GM12864 (cell line): ENCODE results near the gene TMEM256.

Source experiments
- DNase-seq: peaks from one replicate; pipeline ENCODE4 v3.0.0-alpha.2; 2011; ENCODE audit warnings: low read depth
- H3K4me3 ChIP-seq: 2 replicates; pipeline ENCODE4 v1.5.1; 2011; ENCODE audit warnings: mild to moderate bottlenecking, low read depth, low read length, control low read depth
- TF ChIP-seq, protein P1 (sequence below): IDR thresholded peaks from 2 replicates; pipeline ENCODE4 v1.5.1; 2011; ENCODE audit warnings: low read depth, mild to moderate bottlenecking, moderate library complexity, low read length, control low read depth, inconsistent platforms; ENCODE audit errors: missing control alignments

The TMEM256 gene

DNA sequence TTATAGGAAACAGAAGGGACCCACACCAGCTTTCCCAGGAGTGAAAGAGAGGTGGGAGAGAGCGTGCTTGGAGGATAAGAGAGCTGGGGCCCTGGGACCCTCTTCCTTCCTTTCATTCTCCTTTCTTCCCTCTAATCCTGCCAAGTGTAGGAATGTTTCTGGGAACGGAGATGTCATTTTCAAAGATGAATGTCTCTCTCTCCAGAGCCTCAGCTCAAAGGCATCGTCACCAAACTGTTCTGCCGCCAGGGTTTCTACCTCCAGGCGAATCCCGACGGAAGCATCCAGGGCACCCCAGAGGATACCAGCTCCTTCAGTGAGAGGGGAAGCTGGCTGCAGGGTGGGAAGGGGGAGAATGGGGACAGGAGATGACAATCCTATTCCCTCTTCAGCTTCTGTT, 37.4 kb upstream of the TMEM256 start:
- no peak for DNase-seq
- TF ChIP-seq, protein P1, sequence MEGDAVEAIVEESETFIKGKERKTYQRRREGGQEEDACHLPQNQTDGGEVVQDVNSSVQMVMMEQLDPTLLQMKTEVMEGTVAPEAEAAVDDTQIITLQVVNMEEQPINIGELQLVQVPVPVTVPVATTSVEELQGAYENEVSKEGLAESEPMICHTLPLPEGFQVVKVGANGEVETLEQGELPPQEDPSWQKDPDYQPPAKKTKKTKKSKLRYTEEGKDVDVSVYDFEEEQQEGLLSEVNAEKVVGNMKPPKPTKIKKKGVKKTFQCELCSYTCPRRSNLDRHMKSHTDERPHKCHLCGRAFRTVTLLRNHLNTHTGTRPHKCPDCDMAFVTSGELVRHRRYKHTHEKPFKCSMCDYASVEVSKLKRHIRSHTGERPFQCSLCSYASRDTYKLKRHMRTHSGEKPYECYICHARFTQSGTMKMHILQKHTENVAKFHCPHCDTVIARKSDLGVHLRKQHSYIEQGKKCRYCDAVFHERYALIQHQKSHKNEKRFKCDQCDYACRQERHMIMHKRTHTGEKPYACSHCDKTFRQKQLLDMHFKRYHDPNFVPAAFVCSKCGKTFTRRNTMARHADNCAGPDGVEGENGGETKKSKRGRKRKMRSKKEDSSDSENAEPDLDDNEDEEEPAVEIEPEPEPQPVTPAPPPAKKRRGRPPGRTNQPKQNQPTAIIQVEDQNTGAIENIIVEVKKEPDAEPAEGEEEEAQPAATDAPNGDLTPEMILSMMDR = no peak
- H3K4me3 ChIP-seq = no peak overlapping the region; the same call in 1 of the 2 replicates

DNA sequence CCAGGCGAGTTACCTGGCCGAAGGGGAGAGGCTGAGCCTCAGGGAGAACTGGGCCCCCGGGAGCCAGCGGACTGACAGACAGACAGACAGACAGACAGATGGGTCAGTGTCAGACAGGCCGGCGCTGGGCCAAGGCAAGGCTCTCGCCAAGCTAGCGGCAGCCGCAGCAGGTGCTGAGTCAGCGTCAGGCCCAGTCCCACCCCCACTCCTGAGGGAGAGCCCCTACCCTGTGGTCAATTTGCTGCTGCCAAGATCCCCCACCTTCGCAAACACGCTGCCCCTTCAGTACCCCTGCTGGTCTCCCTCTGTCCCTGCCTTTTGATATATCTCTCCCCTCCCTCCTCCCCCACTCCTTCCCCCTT, 36.9 kb upstream of the TMEM256 start:
- TF ChIP-seq, protein P1 = no peak
- H3K4me3 ChIP-seq = peak overlapping the region; percentile 45
- DNase-seq = no peak

DNA sequence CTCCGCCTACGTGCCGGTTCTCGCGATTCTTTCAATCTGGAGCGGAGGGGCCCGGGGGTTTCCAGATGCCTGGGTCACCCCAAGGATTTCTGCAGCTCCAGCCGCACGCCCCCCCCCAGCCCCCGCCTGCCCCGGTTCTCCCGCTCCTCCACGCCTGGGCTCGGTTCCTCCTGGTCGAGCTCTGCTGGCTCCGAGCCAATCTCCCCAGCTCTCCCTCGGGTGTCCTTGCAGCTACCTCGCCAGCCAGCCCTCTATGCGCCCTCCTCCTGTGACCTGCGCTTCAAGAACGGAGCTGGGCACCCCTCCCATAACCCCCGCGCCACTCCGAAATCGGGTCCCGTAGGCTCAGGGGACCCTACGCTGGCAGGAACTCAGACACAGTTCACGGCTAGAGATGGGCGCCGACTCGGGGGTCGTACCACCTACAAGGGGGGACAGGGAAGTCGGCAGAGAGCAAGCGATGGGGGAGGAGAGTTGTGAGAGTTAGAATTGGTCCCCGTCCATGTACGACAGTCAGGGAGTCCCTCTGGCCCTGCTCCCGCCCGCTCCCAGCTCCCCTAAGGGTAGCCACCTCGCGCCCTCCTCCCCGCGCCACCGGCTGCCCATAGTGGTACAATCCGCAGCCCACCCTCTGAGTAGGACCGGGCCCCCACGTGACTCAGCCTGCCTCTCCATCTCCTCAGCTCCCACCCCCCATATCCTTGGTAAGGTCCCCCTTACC, 36.4 kb upstream of the TMEM256 start:
- no peak for DNase-seq
- TF ChIP-seq, protein P1 = no peak
- H3K4me3 ChIP-seq = peak overlapping the region; percentile 45

DNA sequence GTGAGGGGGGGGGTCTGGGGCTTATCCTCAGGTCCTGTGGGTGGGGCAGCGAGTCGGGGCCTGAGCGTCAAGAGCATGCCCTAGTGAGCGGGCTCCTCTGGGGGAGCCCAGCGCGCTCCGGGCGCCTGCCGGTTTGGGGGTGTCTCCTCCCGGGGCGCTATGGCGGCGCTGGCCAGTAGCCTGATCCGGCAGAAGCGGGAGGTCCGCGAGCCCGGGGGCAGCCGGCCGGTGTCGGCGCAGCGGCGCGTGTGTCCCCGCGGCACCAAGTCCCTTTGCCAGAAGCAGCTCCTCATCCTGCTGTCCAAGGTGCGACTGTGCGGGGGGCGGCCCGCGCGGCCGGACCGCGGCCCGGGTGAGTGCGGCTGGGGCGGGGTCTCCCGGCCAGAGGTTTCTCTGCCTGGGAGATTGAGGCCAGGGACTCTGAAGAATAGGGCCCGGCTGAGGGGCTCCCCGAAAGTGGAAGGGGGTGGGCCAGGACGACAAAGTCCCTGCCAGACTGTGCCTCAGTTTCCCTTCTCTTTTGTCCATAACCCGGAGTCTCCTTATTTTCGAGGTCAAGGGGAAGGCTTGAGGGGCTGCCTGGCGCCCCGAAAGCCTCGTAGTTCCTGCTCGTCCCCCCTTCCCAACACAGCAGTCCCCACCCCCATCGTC, 35.7 kb upstream of the TMEM256 start, which contains the start of gene FGF11:
Gene FGF11 (plus strand): TSS at position 51 of the 651 bp plus-strand sequence. CDS start 109 bp downstream, at position 160.
- no peak for DNase-seq
- TF ChIP-seq, protein P1 = no peak
- peak within 1 kb of the TSS; percentile 45 for H3K4me3 ChIP-seq

DNA sequence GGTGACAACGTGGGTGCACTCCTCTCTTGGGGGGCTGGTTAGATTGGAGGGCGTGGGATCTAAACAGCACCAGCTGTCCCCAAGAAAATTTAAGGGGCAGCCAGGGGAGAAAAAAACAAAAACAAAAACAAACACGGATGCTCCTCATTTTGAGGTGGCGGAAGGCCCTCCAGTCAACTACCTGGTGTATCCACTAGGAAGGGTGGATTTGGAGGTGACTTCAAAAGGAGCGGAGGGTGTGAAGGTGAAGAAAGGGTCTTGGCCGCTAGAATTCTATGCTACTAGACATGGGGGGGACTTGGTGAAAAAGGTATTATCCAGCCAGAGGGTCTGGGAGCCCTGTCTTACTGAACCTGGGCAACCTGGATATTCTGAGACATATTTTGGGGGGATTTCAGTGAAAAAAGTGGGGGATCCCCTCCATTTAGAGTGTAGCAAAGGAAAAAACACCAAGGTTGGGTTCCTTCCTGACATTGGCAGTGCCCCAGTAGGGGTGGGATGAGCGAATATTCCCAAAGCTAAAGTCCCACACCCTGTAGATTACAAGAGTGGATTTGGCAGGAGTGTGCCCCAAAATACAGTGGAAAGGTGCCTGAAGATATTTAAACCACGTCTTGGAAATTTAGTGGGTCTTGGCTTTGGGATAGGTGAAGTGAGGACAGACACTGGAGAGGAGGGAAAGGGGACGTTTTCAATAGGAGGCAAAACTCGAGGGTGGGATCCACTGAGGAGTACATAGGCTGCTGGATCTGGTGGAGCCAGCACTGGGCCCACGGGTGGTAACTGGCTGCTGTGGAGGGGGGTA, 35.0 kb upstream of the TMEM256 start:
- H3K4me3 ChIP-seq = peak overlapping the region; percentile 45
- no peak for DNase-seq
- TF ChIP-seq, protein P1 = no peak

DNA sequence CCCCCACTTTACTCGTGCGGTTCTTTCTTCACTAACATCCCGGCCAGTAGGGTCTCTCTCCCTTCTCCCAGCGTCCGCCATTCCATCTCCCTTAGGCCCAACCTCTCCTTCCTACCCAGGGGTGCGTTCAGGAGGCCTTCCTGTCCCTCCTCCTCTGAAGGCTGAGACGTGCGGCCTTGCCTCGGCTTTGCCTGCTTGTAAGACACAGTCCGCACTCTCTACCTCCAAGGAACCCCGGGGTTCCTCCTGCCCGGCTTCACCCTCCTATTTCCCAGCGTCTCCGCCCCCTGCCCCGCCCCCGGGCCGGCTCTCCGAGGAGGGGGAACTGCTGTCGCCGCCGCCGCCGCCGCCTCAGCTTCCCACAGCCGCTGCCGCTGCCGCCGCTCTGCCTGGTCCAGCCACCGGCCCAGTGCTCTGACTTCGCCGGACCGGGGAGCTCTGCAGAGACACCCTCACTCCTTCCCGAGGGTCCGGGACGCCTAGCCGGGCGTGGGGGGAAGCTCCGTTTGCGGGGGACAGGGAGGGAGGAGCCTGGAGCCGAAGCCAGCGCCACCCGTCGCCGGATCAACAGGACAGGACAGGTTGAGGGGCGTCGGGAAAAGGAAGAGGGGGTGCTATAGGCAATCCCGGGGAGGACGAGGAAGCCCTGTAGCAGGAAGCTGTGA, 34.2 kb upstream of the TMEM256 start:
- DNase-seq = no peak
- H3K4me3 ChIP-seq = peak overlapping the region; percentile 45
- TF ChIP-seq, protein P1 = no peak
